GM19043 (cell line): ENCODE data around the gene BCAS3.
"Not testable (repeated sequence)": the region's sequence is repeated elsewhere in the genome, so short reads cannot be mapped to it uniquely, and the experiment has no call there.

Experiments used
- ATAC-seq: cut with Tn5 transposase; IDR thresholded peaks from one replicate; pipeline ENCODE4 v1.9.1; 2021; ENCODE audit warnings: low read depth; ENCODE audit not compliant: unreplicated experiment

BCAS3 gene

GRCh38 chr17:60671482-60671881 lies 6.2 kb upstream of the BCAS3 start:
- no peak for ATAC-seq

- not testable (repeated sequence) for ATAC-seq
Observed at GRCh38 chr17:60674637-60675036, 3.0 kb upstream of the BCAS3 start.

DNA sequence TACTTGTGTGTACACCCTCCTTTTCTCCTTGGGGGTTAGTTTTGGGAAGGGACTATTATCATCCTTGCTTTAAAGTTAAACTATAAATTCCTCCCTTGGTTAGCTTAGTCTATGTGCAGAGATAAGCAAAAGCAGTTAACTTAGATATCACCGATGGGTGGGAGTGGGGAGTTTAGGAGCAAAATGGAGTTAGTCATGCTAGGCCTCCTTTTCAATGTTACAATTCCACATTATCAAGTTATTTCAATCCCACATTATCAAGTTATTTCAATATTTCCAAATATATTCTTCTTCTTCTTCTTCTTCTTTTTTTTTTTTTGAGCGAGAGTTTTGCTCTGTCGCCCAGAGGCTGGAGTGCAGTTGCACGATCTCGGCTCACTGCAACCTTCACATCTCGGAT lies 1.7 kb upstream of the BCAS3 start:
- ATAC-seq = no peak

DNA sequence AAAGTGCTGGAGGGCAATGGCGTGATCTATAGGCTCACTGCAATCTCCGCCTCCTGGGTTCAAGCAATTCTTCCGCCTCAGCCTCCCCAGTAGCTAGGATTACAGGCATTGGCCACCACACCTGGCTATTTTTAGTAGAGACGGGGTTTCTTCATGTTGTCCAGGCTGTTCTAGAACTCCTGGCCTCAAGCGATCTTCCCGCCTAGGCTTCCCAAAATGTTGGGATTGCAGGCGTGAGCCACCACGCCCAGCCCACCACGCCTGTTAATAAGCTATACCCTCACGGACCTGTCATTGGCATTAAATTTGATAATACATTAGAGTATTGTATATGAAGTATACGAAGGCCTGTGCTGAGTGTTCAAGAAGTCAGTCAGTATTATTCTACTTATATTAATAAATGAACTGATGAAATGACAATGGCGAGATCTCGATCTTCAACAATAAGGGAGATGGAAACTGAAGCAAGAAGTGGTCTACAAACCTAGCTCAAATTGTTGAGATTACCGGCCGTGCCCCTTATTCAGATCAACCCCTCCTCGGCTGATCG lies 818 bp upstream of the BCAS3 start:
- no peak for ATAC-seq

- ATAC-seq = no peak
Observed at GRCh38 chr17:60678118-60678444, 430 bp downstream of the BCAS3 start.

- no peak for ATAC-seq
Observed at GRCh38 chr17:60679287-60679686, 1.6 kb downstream of the BCAS3 start.

- no peak for ATAC-seq
Observed at GRCh38 chr17:60680754-60681153, 3.1 kb downstream of the BCAS3 start.

DNA sequence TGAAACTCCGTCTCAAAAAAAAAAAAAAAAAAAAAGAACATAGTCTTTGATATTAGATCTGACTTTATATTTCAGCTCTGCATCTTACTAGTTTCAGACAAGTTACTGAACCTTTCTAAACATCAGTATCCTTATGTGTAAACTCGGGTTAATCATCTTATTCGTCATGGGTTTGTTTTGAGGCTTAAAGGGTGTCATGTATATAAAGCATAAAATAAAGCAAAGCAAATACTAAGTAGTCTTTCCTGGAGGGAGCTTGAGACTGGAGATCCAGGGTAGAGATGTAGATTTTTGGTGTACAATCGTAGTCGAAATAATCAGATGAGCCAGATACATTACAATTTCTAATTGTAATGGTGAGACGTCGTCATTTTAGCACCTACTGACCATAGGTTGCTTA lies 7.8 kb downstream of the BCAS3 start:
- no peak for ATAC-seq

DNA sequence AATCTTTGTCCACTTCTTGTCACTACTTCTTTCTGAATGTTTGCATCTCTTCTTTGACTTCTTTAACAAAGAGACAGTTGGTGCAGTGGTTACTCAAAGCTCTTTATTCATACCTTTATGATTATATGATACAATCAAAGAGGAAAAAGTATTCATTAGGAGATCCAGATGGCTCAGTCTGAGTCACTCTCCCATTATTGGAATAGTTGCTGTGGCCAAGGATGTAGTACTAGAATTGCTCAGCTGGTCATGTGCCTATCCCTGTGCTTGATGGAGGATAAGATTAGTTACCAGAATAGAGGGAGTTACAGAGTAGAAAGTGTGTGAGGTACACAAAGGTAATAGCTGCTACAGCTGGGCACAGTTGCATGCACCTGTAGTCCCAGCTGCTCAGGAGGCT lies 18.3 kb downstream of the BCAS3 start:
- no peak for ATAC-seq

GRCh38 chr17:60699090-60699489 lies 21.4 kb downstream of the BCAS3 start:
- ATAC-seq = no peak

GRCh38 chr17:60704170-60704569 lies 26.5 kb downstream of the BCAS3 start:
- ATAC-seq = no peak

DNA sequence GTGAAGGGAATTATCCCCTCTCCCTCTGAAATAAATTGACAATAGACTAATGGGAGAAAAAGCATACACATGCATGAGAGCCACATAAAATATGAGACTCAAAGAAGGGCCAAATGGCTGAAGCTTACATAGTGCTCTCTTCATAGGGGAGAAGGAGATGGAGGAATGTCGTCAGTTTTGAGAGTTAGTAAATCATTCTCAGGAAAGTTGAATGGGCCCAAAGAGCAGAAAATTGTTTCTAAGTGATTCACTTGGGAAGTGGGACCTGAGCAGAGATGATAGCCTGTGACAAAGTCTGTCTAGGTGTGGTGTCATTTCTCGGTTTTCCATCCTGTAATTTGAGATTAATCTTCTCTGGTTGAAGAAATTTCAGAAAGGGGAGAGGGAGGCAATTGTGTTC lies 35.0 kb downstream of the BCAS3 start:
- ATAC-seq = no peak

- no peak for ATAC-seq
Observed at GRCh38 chr17:60713608-60714007, 36.0 kb downstream of the BCAS3 start.

- no peak for ATAC-seq
Observed at GRCh38 chr17:60716766-60717165, 39.1 kb downstream of the BCAS3 start.

GRCh38 chr17:60717814-60718213 lies 40.2 kb downstream of the BCAS3 start:
- no peak for ATAC-seq

DNA sequence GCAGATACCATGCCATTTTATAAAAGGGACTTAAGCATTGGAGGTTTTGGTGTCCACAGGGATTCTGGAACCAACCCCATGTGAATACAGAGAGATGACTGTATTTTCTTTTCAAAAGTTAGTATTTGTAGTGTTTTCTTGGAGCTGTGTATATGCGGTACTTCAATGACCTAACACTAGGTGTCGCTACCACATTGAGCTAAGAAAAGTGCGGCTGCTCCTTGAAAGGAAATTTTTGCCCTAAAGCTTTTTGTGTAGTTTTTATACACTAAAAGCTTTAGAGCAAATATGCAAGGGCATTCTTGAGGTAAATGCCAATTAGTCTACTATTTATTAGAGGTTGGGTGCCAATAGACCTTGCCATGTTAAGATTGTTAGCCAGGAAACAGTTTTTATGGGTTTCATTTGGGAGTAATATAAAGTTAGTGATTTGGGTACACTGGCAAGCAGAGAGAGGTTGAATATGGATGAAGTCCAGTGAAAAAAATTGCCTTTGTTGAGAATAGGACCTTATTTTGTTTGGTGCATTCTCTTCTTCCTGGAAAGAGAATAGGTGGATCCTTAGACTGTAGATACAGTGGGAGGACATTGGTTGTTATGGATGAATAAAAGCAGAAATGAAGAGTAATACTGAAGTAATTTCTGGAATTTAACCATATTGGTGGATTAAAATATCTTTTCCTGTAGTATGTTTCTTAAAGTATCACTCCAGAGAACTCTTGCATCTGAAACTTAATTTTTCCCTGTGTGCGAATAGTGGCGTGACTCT lies 43.3 kb downstream of the BCAS3 start:
- no peak for ATAC-seq

GRCh38 chr17:60724647-60725046 lies 47.0 kb downstream of the BCAS3 start:
- no peak for ATAC-seq

DNA sequence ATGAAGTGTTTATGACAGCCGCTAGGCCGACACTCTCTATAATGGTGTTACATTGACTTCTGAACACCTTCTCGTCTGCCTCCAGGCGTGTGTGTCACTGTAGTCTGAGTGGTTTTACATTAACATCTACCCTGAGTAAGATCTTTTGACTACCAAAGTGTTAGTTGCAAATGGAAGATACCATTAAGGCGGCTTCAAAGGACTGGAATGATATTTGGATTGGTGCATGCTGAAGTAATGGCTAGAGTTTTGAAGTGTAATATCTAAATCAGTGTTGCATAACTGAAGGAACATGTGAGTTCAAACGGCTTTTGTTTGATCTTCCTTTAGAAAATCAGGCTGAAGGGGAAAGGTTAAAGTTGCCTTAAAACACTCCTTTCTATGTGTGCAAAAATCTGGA lies 52.2 kb downstream of the BCAS3 start:
- ATAC-seq = no peak

DNA sequence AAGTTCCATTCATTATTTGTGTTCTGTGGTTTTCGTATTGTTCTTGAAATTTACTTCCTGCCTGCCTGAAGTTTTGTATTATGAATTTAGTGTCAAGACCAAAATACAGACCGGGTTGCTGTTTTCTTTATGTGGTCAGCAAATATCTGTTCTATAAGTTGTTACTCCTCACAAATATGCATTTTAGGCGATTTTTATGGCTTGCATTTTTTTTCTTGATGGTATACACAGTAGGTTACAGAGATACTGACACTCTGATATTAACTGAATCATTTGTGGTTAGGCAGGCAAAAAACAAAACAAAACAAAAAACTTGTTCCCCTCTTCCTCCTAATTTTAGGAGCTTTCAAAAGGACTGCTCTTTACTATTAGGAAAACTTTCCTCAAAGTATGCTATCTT lies 52.6 kb downstream of the BCAS3 start:
- no peak for ATAC-seq

GRCh38 chr17:60738287-60738686 lies 60.6 kb downstream of the BCAS3 start:
- ATAC-seq = no peak

DNA sequence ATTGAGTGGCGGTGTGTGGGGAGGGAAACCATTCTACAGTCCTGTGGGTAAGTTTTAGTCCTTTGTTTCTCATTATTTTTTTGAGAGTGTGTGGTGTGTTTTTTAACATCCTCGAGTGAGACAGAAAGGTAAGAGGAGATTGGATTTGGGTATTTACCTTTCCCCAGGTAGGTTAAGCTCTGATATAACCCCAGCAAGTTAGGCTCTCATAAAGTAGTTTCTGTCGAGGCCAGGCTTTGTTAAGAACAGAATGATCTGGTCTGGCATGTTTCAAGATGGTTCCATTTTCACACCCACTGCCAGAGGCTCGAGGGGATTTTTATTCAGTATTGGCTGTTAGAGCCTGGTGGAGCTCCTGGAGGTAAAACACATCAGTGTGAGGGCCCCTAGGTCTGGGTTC lies 62.9 kb downstream of the BCAS3 start:
- ATAC-seq = no peak

- ATAC-seq = no peak
Observed at GRCh38 chr17:60741031-60741430, 63.4 kb downstream of the BCAS3 start.

DNA sequence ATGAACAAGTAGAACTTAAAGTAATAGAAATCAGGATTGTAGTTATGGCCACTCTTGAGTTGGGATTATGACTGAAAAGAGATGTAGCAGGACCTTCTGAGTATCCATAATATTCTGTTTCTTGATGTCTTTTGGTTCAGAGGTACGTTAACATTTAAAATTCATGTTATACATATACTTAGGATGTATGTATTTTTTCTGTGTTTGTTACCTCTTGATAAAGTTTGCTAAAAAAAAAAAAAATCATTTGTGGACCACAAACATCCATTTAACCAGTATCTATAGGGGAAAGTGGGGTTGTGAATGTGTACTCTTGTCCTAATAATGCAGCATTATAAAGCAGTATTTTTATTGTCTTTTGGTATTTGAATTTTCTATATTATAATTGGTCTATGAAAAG lies 65.6 kb downstream of the BCAS3 start:
- ATAC-seq = no peak
